Esophagus squamous epithelium (tissue), 5 donors: ENCODE results near the gene PITRM1. TPM values are rescaled to one million over a fixed set of nuclear protein-coding genes. Genes with fewer than 3 reads are reported as not detected.
A peak's percentile ranks its signal among the peaks of the same experiment; 100 is the strongest.
"Not testable (repeated sequence)": the region's sequence is repeated elsewhere in the genome, so short reads cannot be mapped to it uniquely, and the experiment has no call there.

ENCODE experiments used
- DNase-seq: peaks from one replicate; lab custom pipeline; 2025; lab: John Stamatoyannopoulos, UW
- H3K27ac ChIP-seq, 4 donors: fragments of 200-600 bp; sonication (generic); one replicate each; pipeline ENCODE4 v1.5.1; 2016 to 2019; ENCODE audit warnings: mild to moderate bottlenecking in 1 of 4
- H3K27me3 ChIP-seq, 4 donors: fragments of 200-600 bp; sonication (generic); 1 replicate in 3 of 4; 2 replicates in 1 of 4; pipeline versions ENCODE4 v1.5.1 to v1.6.0; 2017 to 2021; ENCODE audit warnings: antibody characterized with exemption in 1 of 4
- H3K36me3 ChIP-seq, 3 donors: fragments of 200-600 bp; sonication (generic); one replicate each; pipeline ENCODE4 v1.5.1; 2016 to 2019
- H3K4me1 ChIP-seq, 3 donors: fragments of 200-600 bp; sonication (generic); one replicate each; pipeline ENCODE4 v1.5.1; 2017 to 2019
- H3K4me3 ChIP-seq, 4 donors: fragments of 200-600 bp; sonication (generic); 1 replicate in 3 of 4; 2 replicates in 1 of 4; pipeline ENCODE4 v1.5.1; 2016 to 2019; ENCODE audit warnings: mild to moderate bottlenecking in 2 of 4, moderate library complexity in 1 of 4
- H3K9me3 ChIP-seq, 3 donors: fragments of 200-600 bp; sonication (generic); one replicate each; pipeline ENCODE4 v1.5.1; 2016 to 2019
- POLR2A ChIP-seq, 4 donors: fragments of 450-650 bp; IDR thresholded peaks; one replicate each; pipeline ENCODE4 v1.6.1; 2017; ENCODE audit warnings: antibody characterized with exemption in 4 of 4, mild to moderate bottlenecking in 4 of 4, moderate library complexity in 3 of 4
- WGBS, 2 donors: methylation state at CpG; one replicate each; pipeline ENCODE4 v1.1.5; 2018; 5-methylcytosine and 5-hydroxymethylcytosine counted together
- intact Hi-C: fragments of 100-400 bp; cut with DNase I; formaldehyde crosslinking; loops from one replicate; pipeline ENCODE4 v1.15.0; 2022
- total RNA-seq, 4 donors: library from RNA; depleted of rRNA; stranded (reverse); fragments of >200 nt; gene quantifications; one replicate each; pipeline ENCODE4 v1.1.0, GENCODE V29; 2016
- TF ChIP-seq, protein P1 (sequence below), 6 experiments: fragments of 450-650 bp in 4 of 6; fragments of 200-600 bp in 2 of 6; sonication (generic) in 2 of 6; IDR thresholded peaks; one replicate each; pipeline ENCODE4 v1.5.1; 2016 to 2019; ENCODE audit warnings: antibody characterized with exemption in 6 of 6, mild to moderate bottlenecking in 4 of 6, moderate library complexity in 4 of 6
- donor health status: DM: yes; HTN: yes; CAD: no.

The PITRM1 gene, protein sequence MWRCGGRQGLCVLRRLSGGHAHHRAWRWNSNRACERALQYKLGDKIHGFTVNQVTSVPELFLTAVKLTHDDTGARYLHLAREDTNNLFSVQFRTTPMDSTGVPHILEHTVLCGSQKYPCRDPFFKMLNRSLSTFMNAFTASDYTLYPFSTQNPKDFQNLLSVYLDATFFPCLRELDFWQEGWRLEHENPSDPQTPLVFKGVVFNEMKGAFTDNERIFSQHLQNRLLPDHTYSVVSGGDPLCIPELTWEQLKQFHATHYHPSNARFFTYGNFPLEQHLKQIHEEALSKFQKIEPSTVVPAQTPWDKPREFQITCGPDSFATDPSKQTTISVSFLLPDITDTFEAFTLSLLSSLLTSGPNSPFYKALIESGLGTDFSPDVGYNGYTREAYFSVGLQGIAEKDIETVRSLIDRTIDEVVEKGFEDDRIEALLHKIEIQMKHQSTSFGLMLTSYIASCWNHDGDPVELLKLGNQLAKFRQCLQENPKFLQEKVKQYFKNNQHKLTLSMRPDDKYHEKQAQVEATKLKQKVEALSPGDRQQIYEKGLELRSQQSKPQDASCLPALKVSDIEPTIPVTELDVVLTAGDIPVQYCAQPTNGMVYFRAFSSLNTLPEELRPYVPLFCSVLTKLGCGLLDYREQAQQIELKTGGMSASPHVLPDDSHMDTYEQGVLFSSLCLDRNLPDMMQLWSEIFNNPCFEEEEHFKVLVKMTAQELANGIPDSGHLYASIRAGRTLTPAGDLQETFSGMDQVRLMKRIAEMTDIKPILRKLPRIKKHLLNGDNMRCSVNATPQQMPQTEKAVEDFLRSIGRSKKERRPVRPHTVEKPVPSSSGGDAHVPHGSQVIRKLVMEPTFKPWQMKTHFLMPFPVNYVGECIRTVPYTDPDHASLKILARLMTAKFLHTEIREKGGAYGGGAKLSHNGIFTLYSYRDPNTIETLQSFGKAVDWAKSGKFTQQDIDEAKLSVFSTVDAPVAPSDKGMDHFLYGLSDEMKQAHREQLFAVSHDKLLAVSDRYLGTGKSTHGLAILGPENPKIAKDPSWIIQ
- total RNA-seq = 10 to 100 TPM; 59.2 to 72.5 (median 65.9) TPM

DNA sequence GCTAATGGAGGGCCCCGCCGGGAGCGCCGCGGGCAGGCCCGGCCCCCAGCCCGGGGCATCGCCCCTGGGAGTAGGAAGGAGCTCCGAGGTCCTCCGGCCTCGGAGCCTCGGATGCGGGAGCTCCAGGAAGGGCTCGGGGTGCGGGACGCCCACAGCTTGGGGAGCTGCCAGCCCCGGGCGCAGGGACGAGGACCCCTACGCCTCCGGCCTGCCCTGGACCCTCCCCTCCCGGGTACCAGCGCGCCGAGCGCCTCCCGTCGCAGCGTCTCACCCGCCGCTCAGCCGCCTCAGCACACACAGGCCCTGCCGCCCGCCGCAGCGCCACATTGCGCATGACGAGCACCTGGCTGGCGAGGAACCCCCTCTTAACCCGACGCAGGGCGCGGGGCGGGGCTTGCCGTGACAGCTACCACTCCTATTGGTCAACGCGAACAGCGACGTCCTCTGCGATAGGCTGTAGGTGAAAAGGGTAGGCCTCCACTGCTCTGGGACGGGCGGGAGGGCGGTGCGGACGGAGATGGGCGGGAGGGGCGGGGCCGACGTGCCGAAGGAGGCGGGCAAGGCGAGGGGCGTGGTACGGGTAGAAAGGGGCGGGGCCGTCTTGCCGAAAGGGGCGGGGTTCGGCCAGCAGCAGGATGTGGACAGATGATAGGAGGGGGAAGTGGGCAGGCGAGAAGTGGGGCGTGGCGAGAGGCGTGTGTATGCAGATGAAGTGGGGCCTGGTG lies at the start of gene PITRM1:
Gene PITRM1, minus strand, starts transcription at position 337 of the 725 bp plus-strand sequence. Its CDS starts 10 bp downstream, at position 327.
- H3K36me3 ChIP-seq = peaks cover 0 to 28% (median 4%) of the 10 kb centered on the region in 3 donors
- intact Hi-C loops = no loop called here
- no peaks in the 10 kb centered on the region for H3K27me3 ChIP-seq
- no peaks in the 10 kb centered on the region for H3K9me3 ChIP-seq
- peak in 3 of 4 donors; percentile 97 to 99 (median 98) for TF ChIP-seq POLR2A (IDR thresholded peaks at IDR 0.05)
- TF ChIP-seq, protein P1, sequence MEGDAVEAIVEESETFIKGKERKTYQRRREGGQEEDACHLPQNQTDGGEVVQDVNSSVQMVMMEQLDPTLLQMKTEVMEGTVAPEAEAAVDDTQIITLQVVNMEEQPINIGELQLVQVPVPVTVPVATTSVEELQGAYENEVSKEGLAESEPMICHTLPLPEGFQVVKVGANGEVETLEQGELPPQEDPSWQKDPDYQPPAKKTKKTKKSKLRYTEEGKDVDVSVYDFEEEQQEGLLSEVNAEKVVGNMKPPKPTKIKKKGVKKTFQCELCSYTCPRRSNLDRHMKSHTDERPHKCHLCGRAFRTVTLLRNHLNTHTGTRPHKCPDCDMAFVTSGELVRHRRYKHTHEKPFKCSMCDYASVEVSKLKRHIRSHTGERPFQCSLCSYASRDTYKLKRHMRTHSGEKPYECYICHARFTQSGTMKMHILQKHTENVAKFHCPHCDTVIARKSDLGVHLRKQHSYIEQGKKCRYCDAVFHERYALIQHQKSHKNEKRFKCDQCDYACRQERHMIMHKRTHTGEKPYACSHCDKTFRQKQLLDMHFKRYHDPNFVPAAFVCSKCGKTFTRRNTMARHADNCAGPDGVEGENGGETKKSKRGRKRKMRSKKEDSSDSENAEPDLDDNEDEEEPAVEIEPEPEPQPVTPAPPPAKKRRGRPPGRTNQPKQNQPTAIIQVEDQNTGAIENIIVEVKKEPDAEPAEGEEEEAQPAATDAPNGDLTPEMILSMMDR (IDR thresholded peaks at IDR 0.05) = peak in 1 of 6 experiments; percentile 16
- peak; percentile 99 for DNase-seq
- H3K4me3 ChIP-seq = peak within 1 kb of the TSS; percentile 67 to 80 (median 76)
- peaks cover 8 to 30% (median 11%) of the 10 kb centered on the region in 3 donors for H3K4me1 ChIP-seq
- peak within 1 kb of the TSS; percentile 88 to 94 (median 92) for H3K27ac ChIP-seq
- 1 to 2% methylated on average over 14 to 23 of the region's 73 CpGs for WGBS, 2 donors

DNA sequence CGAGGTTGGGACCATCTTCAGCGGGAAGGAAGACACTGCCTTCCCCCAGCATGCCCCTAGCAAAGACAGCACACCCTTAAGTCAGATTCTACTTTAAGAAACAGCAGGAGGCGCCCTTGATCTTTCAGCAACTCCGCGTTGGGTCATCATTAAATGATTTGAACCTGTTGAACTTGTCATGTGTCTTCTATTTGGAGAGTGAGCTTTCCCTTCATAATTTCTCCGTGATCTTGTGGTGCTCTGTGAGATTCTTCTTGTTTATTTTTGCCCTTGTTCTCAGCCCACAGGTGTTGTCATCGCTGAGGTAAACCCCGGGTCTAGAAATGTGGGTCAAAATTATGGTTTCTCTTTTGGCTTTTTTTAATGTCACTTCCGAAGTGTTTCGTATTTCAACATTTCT lies 49.5 kb upstream of the PITRM1 start:
- Histone ChIP-seq H3K36me3 (no peaks in the 10 kb centered on the region), H3K27me3 (no peaks in the 10 kb centered on the region), H3K27ac (no peak overlapping the region), H3K4me1 (peaks cover 0 to 5% (median 0%) of the 10 kb centered on the region in 3 donors), H3K9me3 (no peaks in the 10 kb centered on the region), H3K4me3 (no peak overlapping the region)
- intact Hi-C loops = no loop called here
- TF ChIP-seq, protein P1 (IDR thresholded peaks at IDR 0.05) = peak in 1 of 6 experiments; percentile 31
- TF ChIP-seq POLR2A (IDR thresholded peaks at IDR 0.05) = no peak
- WGBS, 2 donors = 74 to 85% methylated on average over 9 to 10 of the region's 10 CpGs
- no peak for DNase-seq

DNA sequence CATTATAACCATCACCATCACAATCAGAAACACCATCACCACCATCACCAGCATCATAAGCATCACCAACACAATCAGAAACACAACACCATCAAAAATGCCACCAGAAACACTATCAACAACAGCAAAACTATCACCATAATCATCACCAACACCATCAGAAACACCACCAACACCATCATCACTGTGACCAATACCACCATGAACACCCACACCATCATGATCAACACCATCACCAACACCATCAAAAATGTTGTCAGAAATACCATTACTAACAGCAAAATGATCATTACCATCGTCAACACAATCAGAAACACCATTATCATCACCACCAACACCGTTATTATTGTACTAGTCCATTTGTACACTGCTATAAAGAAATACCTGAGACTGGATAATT lies 49.0 kb upstream of the PITRM1 start:
- not testable (repeated sequence) for H3K4me1 ChIP-seq
- WGBS, 2 donors = no CpG with 5 or more reads among the region's 2 CpGs

DNA sequence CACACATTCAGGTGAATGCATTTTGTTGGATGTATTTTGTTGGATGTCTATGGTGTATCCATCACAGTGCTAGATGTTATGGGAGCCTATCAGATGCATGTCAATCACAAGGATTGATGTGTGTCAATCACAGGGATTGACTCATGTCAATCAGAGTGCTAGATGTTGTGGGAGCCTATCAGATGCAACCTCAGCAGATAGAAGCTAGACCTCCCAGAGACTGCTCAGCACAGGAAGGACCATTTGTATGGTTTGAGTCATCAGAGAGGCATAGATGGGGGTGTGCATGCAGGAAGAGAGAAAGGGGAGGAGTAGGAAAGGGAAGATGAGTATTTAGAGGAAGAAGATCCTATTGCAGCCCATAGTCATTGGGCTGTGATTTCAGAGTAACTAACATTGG lies 48.3 kb upstream of the PITRM1 start:
- H3K9me3 ChIP-seq = no peaks in the 10 kb centered on the region
- no peak for DNase-seq
- no peak overlapping the region for H3K27ac ChIP-seq
- H3K4me3 ChIP-seq = no peak overlapping the region
- TF ChIP-seq, protein P1 (IDR thresholded peaks at IDR 0.05) = no peak
- TF ChIP-seq POLR2A (IDR thresholded peaks at IDR 0.05) = no peak
- intact Hi-C loops = no loop called here
- H3K4me1 ChIP-seq = no peaks in the 10 kb centered on the region
- H3K27me3 ChIP-seq = no peaks in the 10 kb centered on the region
- no peaks in the 10 kb centered on the region for H3K36me3 ChIP-seq

More for the DNA sequence above, 49.0 kb upstream of the PITRM1 start:
- DNase-seq, H3K36me3 ChIP-seq, intact Hi-C loops, H3K27me3 ChIP-seq, H3K9me3 ChIP-seq, H3K4me3 ChIP-seq, H3K27ac ChIP-seq: not testable (repeated sequence)

DNA sequence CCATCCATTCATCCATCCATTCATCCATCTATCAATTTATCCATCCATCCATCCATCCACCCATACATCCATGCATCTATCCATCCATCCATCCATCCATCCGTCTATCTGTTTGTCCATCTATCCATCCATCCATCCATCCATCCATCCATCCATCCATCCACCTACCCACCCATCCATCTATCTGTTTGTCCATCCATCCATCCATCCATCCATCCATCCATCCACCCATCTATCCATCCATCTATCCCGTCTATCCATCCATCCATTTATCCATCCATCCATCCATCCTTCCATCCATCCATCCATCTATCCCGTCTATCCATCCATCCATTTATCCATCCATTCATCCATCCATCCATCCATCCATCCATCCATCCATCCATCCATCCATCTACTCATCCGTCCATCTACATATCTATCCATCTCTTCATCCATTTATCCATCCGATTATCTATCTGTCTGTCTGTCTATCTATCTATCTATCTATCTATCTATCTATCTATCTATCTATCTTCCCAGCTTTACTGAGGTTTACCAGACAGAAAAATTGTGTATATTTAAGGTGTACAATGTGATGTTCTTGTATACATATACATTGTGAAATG lies 46.5 kb upstream of the PITRM1 start:
- H3K4me3 ChIP-seq, H3K4me1 ChIP-seq, DNase-seq, H3K36me3 ChIP-seq, H3K9me3 ChIP-seq, H3K27me3 ChIP-seq, H3K27ac ChIP-seq, intact Hi-C loops: not testable (repeated sequence)
- WGBS, 2 donors = 89 to 93% methylated on average over 5 of the region's 5 CpGs
